ENCODE results near the gene FOXP1.

FOXP1 gene

GRCh38 chr3:71562938-71563337 is 20.6 kb downstream of the FOXP1 start:
- DNase-seq, result no peak

- no peak for DNase-seq
These were observed 22.9 kb downstream of the FOXP1 start for GRCh38 chr3:71560665-71561064.

GRCh38 chr3:71559578-71560162 is 23.9 kb downstream of the FOXP1 start:
- DNase-seq, result no peak

DNA sequence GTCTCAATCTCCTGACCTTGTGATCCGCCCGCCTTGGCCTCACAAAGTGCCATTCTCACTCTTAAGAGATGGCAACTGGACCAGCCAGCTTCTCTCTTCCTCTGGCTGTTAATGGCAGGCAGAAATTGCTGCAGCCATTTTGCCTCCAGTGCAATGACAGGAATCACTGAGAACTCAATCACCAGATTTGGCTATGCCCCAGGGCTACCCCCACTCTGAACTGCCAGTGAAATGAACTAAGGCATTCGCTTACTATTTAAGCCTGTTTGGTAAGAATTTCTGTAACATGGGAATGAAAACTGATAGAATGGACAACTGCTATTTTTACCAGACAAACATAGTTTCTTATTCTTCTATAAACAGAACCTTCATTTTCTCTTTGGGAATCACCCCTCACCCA is 24.5 kb downstream of the FOXP1 start:
- no peak for DNase-seq

- DNase-seq, result no peak
These were observed 28.9 kb downstream of the FOXP1 start for GRCh38 chr3:71554649-71555048.

DNA sequence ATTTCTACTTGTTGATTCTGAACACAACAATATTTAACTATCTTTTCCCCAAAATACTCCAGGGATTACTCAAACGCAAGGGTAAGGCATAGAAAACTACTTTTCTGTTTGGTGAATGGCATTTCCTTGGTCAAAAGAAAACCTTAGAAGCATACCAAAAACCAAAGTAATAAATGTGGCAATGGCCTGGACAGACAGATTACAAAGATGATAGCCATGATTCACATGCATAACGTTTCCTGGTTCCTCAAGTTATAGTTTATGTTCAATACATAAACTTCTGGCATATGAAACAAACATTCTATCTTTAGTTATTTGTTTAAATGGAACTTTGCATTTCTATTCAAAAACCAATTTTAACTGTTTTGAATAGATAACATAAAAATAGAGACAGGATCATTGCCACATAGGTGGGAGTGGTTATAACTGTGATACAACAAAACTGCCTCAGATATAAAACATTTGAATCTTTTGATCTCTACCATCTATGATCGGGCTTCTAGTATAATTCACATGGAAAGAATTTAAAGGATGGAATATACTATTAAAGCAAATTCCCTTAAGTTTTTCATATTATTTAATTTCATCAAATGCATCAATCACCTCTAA is 32.1 kb downstream of the FOXP1 start:
- DNase-seq, result peak; percentile 48

GRCh38 chr3:71549951-71550350 is 33.6 kb downstream of the FOXP1 start:
- DNase-seq, result no peak

DNA sequence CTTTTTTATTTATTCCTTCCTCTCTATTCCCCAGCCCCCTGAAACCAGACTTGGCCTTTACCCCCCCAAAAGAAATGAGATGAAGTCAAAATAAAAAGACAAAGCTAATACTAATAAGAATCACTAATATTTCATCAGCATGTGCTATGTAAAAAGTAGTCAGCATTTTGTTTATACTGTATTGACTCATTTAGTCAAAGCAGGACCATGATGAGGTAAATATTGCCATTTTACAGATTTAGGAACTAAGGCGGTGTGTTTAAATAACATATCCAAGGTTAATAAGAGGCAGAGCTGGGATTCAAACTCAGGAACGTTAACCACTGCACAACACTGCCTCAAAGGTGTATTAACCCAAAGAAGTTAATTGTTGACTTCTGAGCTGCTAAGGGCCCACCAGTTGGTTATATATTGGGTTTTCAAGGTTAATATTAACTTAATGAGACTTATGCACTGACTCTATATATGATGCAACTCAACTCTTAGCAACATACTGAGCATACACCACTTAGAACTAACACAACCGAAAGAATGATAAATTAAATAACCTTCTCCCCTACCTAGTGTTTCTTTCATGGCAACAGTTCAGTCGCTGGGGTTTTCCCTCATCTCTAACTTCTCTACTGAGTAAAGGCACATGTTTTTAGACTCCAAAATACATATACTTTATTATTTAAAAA is 34.7 kb downstream of the FOXP1 start:
- DNase-seq, result no peak

GRCh38 chr3:71547249-71548198 is 36.0 kb downstream of the FOXP1 start:
- DNase-seq, result peak; percentile 94

GRCh38 chr3:71546821-71547220 is 36.7 kb downstream of the FOXP1 start:
- peak; percentile 77 for DNase-seq

DNA sequence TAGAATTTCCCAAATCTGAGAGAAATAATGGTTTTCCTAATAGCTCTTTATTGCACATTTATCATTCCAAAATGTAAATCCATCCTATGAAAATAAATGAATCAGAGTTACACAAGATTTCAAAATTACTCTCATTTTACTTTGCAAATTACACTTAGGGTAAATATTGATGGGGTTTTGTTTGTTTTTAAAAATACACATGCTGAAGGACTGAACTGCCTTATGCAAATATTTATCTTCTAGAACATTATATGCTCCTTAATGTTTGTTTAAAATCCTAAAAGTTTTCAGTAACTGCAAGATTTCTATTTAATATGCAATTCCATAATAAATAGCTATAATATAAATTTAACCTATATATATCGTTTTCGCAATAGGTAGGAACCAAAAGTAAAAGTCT is 38.2 kb downstream of the FOXP1 start:
- DNase-seq, result no peak

DNA sequence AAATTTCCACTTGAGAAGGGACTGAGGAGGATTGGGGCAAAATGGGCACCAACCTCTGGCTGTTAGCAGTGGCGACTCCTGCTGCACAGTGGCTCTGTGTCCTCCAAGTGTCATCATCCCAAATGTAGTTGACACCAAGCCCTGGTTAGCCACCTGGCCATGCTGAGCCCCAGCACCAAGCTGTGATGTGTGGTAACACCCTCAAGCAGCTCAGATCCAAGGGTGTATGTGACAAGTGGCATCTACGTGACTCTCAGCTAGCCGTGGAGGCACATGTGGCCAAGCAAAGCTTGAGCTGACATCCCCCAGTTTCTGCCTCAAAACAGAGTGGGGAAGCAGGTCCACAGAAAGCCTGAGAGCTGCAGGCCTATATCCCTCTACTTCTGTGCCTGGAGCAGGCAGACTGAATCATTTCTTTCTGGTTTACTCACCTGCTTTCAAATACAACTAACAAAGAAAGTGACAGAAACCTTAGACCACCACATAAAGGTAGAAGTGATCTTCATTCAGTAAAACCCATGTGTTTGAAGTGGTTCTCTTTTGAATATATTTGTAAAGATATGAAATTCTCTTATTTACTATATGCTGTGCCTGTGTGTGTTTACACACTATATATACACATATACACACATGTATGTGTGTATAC is 40.0 kb downstream of the FOXP1 start:
- peak; percentile 74 for DNase-seq

DNA sequence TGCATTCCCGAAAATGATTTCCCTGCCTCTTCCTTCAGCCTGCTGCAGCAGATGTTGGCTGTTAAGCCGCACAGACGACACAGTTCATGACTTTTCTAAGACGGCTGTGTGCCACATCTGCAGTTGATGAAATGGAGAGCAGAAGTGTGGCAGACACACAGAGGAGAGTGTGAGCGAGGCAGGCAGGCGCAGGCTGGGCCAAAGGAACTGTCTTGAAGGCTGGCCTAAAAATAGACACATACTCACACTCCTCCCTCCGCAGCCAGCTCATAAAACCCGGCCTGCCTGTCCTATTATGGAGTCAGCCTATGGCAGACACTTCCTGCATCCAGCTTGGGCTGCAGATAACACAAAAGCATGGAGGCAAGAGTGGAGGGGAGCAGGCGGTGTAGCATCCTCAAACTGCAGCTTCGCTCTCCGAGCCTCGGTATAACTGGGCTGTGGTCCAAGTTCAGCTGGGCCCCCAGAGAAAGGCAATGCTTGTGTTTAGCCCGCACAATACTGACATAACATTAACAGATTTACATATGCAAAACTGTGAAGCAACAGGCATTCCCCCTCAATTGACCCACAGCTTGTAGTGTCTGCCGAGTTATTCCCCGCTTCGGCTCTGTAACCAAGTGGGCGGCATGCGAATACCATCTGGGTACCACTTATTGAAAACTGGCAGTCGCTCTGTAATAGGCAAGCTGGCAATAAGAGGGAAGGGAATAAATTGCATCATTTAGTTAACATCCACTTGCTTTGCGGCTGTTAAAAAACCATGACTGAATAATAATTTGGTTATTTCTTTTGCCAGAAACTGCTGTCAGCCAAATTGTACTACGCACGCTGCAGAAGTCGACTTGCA is 40.8 kb downstream of the FOXP1 start:
- DNase-seq, result peak; percentile 98

DNA sequence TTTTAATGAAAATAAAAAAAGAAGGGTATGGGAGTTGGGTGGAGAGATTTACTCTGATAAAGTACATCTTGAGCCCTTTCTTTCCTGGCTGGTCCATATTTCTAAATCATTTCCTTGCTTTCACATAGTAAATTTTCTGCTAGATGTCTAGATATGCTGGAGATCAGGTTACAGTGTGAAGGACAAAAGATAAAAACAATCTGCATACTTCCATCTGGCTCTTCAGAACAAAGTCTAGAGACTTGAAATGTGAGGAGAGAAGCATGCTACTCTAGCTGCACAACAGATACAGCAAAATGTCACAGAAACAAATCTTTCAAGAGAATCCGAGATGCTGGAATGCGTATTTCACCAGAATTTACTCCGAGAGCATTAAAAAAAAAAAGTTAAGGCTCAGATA is 42.2 kb downstream of the FOXP1 start:
- no peak for DNase-seq

DNA sequence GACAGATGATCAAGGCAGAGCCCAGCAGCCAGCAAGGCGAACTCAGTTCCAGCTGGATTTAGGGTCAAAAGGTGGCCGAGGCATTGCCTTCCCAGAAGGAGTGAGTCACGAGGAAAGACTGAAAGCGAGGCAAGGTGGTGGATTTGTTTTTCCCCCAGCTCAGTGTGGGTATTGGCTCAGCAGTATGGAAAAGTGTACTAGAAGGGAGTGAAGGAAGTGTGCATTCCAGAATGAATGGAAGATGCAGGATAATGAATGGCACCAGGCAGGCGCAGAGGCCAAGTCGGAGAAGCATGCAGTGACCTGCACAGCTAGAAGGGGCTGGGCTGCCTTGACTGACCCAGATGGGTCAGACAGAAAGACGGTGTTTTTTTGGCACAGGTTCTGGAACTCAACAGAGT is 46.3 kb downstream of the FOXP1 start:
- DNase-seq, result no peak

- peak; percentile 30 for DNase-seq
These were observed 47.1 kb downstream of the FOXP1 start for GRCh38 chr3:71536376-71536965.

DNA sequence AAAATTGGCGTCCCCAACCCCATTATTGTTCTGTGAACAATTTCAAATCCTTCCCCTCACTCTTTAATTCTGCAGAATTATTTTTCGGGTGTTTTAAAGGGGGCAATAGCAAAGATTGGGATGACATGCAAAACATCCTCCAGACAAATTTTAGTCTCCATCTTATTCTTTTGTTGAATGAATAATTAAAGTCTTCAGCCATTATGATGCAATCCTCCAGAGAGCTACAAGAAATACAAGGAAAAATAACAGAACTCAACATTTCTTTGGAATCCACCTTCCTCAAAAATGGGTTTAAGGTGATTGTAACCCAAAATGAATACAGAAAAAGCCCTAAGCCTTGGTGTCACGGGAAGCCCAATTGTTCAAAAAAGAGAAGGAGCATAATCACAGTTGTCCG is 49.9 kb downstream of the FOXP1 start:
- no peak for DNase-seq

DNA sequence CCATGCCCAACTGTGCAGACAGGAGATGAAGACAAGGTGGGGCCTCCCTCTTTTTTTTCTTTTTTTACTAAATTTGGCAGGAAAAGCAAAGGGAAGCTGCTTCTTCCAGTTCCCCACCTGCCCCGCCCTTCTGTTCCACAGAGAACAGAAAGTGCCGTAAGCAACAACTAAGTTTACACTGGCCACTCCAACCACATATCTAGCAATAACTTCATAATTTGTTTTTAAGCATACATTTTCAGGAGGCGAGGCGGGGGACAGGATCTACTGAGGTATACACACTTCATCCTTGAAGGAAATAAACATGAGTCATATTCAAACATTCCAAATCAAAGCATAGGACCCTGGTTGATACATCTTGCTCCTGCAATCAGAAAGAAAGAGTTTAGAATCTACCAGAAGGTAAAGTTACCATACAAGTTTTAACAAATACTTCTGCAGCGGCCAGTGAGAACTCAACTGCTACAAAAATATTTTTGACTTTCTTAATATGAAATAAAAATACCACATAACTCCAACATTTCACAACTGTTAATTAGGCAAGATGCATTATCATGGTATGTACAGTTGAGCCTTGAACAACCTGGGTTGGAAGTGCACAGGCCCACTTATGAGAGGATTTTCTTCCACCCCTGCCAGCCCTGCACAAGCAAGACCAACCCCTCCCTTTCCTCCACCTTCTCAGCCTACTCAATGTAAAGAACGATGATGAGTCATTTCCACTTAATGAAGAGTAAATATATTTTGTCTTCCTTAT is 50.7 kb downstream of the FOXP1 start:
- DNase-seq, result no peak

GRCh38 chr3:71530903-71531530 is 52.5 kb downstream of the FOXP1 start:
- DNase-seq, result no peak

GRCh38 chr3:71528816-71529215 is 54.7 kb downstream of the FOXP1 start:
- no peak for DNase-seq
